ENCODE measurements around the gene PCAT6. TPM values are rescaled to one million over a fixed set of nuclear protein-coding genes. Genes with fewer than 3 reads are reported as not detected.

PCAT6 gene
- total and polyA plus RNA-seq, 2 of the 8 experiments (the other 6 are each of a cell fraction or from before 2014, with no cell fraction given) = 4.6 to 14.7 TPM

- TF ChIP-seq TBP (IDR thresholded peaks at IDR 0.05; ENCODE audit: low read depth, low read length) (no peak), BACH1 (IDR thresholded peaks at IDR 0.05; ENCODE audit: low read length) (no peak), RAD21 (IDR thresholded peaks at IDR 0.05 in 1 of 2, conservative IDR thresholded peaks at IDR 0.05 in 1 of 2; ENCODE audit: low read depth in 2 of 2, low read length in 2 of 2) (no peak)
Measured at GRCh38 chr1:202818819-202819218, 8.1 kb downstream of the PCAT6 start (continued).
